Calu3 (cell line): Measurements from ENCODE around the gene SRD5A1. TPM values are rescaled to one million over a fixed set of nuclear protein-coding genes. Genes with fewer than 3 reads are reported as not detected.
"Not testable (repeated sequence)": the region's sequence is repeated elsewhere in the genome, so short reads cannot be mapped to it uniquely, and the experiment has no call there.

ENCODE experiments used
- BruUV-seq: library from RNA; stranded (reverse); fragments of 400-500 nt; replicated peaks from 2 replicates; lab custom pipeline; 2021; lab: Mats Ljungman, UMichigan
- CTCF ChIA-PET: fragments of 300-600 bp; sonication (Branson Sonifier 250); formaldehyde crosslinking; loops from one replicate; lab custom pipeline; 2022; ENCODE audit warnings: antibody characterized with exemption; lab: Charles Lee
- DNase-seq: peaks from one replicate; pipeline ENCODE4 v3.0.0; 2022
- H3K27ac Mint-ChIP-seq: one replicate; pipeline ENCODE4 v1.8.0; 2022; ENCODE audit warnings: mixed read lengths; ENCODE audit not compliant: unreplicated experiment
- H3K27me3 Mint-ChIP-seq: one replicate; pipeline ENCODE4 v1.8.0; 2022; ENCODE audit warnings: mixed read lengths; ENCODE audit not compliant: unreplicated experiment
- H3K36me3 Mint-ChIP-seq: one replicate; pipeline ENCODE4 v1.8.0; 2022; ENCODE audit warnings: mild to moderate bottlenecking, moderate library complexity, mixed read lengths; ENCODE audit not compliant: insufficient read depth, unreplicated experiment
- H3K4me1 Mint-ChIP-seq: one replicate; pipeline ENCODE4 v1.8.0; 2022; ENCODE audit warnings: mild to moderate bottlenecking, low read depth, mixed read lengths; ENCODE audit not compliant: unreplicated experiment
- H3K4me3 Mint-ChIP-seq: one replicate; pipeline ENCODE4 v1.8.0; 2022; ENCODE audit warnings: mild to moderate bottlenecking, low read depth, moderate library complexity, mixed read lengths; ENCODE audit not compliant: unreplicated experiment
- H3K9me3 Mint-ChIP-seq: one replicate; pipeline ENCODE4 v1.8.0; 2022; ENCODE audit warnings: low read depth, mixed read lengths; ENCODE audit not compliant: unreplicated experiment
- CTCF ChIP-seq: fragments of 200-600 bp; IDR thresholded peaks from one replicate; pipeline ENCODE4 v1.8.0; 2022; ENCODE audit warnings: antibody characterized with exemption; ENCODE audit not compliant: unreplicated experiment
- intact Hi-C: fragments of 100-400 bp; cut with micrococcal nuclease; formaldehyde crosslinking; loops from one replicate; pipeline ENCODE4 v1.10.0; 2022; ENCODE audit not compliant: unreplicated experiment
- total RNA-seq: library from RNA; stranded (reverse); gene quantifications from 2 replicates; pipeline ENCODE4 v1.2.3, GENCODE V29; 2022

The SRD5A1 gene
- total RNA-seq, 1 experiment from 2014 or later = 15.6 TPM

- BruUV-seq = no TSS peak
- Mint-ChIP-seq H3K27me3 (no peaks in the 10 kb centered on the region), H3K27ac (peak overlapping the region; percentile 62), H3K4me3 (peak overlapping the region; percentile 12), H3K36me3 (peaks cover 24% of the 10 kb centered on the region), H3K9me3 (peaks cover 10% of the 10 kb centered on the region), H3K4me1 (no peaks in the 10 kb centered on the region)
- CTCF ChIA-PET = no interaction called here
- intact Hi-C loops = no loop called here
- TF ChIP-seq CTCF = no peak
- DNase-seq = peak; percentile 6
These were observed 26.9 kb downstream of the SRD5A1 start for GRCh38 chr5:6659941-6660684.

DNA sequence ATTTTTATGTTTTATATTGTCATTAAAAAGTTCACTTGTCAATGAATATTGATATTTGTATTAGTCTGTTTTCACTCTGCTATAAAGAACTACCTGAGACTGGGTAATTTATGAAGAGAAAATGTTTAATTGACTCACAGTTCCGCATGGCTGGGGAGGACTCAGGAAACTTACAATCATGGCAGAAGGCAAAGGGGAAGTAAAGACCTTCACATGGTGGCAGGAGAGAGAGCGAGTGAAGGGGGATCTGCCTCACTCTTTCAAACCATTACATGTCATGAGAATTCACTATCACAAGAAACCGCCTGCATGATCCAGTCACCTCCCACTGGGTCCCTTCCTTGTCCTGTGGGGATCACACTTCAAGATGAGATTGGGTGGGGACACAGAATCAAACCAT is 27.4 kb downstream of the SRD5A1 start:
- Mint-ChIP-seq H3K36me3 (peaks cover 20% of the 10 kb centered on the region), H3K4me3 (no peak overlapping the region), H3K27me3 (no peaks in the 10 kb centered on the region), H3K27ac (peak overlapping the region; percentile 62), H3K4me1 (no peaks in the 10 kb centered on the region), H3K9me3 (peaks cover 10% of the 10 kb centered on the region)
- intact Hi-C loops = no loop called here
- no peak for TF ChIP-seq CTCF
- no peak for DNase-seq
- no TSS peak for BruUV-seq
- CTCF ChIA-PET = no interaction called here

DNA sequence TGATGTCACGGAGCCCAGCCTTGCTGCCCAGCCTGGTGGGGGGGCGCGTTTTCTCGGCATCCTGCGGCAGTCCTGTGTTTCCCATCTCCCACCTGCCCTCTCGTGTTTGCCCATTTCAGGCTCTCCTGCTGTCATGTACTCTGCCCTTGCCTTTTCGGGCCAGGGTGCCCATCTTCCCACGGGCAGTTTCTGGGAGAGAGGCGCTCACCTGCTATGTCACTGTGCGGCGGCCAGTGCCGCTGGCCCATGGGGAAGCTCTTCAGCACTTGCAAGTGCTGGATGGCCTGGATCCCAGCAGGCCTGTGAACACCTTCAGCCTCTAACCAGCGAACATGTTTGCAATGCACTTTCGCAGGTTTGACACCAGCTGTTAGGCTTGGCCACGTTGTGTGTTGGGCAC is 33.5 kb downstream of the SRD5A1 start:
- no peaks in the 10 kb centered on the region for H3K4me1 Mint-ChIP-seq
- CTCF ChIA-PET = no interaction called here
- peaks cover 10% of the 10 kb centered on the region for H3K36me3 Mint-ChIP-seq
- no TSS peak for BruUV-seq
- H3K27me3 Mint-ChIP-seq = no peaks in the 10 kb centered on the region
- no peak for DNase-seq
- H3K9me3 Mint-ChIP-seq = no peaks in the 10 kb centered on the region
- intact Hi-C loops = no loop called here
- no peak overlapping the region for H3K27ac Mint-ChIP-seq
- no peak for TF ChIP-seq CTCF
- no peak overlapping the region for H3K4me3 Mint-ChIP-seq

GRCh38 chr5:6667648-6668047 is 34.4 kb downstream of the SRD5A1 start:
- no peaks in the 10 kb centered on the region for H3K9me3 Mint-ChIP-seq
- H3K36me3 Mint-ChIP-seq = peaks cover 10% of the 10 kb centered on the region
- no TSS peak for BruUV-seq
- no peak for TF ChIP-seq CTCF
- H3K4me1 Mint-ChIP-seq = no peaks in the 10 kb centered on the region
- no peak for DNase-seq
- no peak overlapping the region for H3K4me3 Mint-ChIP-seq
- intact Hi-C loops = no loop called here
- no peaks in the 10 kb centered on the region for H3K27me3 Mint-ChIP-seq
- H3K27ac Mint-ChIP-seq = no peak overlapping the region
- CTCF ChIA-PET = no interaction called here

DNA sequence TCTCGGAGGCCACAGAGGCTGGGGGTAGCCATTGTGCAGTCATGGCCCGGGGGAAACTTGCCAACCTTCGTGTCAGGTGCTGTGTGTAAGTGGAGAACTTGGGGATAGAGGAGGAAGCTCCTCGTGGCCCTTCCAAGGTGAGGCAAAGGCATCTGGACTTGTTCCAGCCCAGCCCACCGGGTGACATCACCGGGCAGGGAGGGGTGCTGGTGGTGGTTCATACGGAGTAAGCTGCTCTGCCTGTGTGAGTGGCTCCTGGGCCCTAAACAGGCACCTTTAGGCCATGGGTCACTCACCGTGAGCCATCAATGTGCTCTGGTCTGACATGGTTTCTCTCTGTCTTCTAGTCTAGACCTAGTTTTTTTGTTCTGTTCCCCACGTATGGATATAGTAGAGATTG is 35.5 kb downstream of the SRD5A1 start:
- intact Hi-C loops, H3K27ac Mint-ChIP-seq, H3K9me3 Mint-ChIP-seq, H3K4me1 Mint-ChIP-seq, H3K4me3 Mint-ChIP-seq, CTCF ChIA-PET, H3K36me3 Mint-ChIP-seq, BruUV-seq, DNase-seq, H3K27me3 Mint-ChIP-seq: not testable (repeated sequence)
